Muscle layer of duodenum (tissue), 2 donors: Measurements from ENCODE around the gene NOC2L.
"Not testable (repeated sequence)": the region's sequence is repeated elsewhere in the genome, so short reads cannot be mapped to it uniquely, and the experiment has no call there.

ENCODE experiments used
- H3K27ac ChIP-seq: one replicate; pipeline ENCODE4 v1.7.0; 2013; ENCODE audit warnings: mild to moderate bottlenecking, low read length
- H3K27me3 ChIP-seq: one replicate; pipeline ENCODE4 v1.7.0; 2013; ENCODE audit warnings: low read depth, mild to moderate bottlenecking, control low read depth, low read length
- H3K36me3 ChIP-seq, 2 donors: one replicate each; pipeline ENCODE4 v1.7.0; 2013; ENCODE audit warnings: low read length in 2 of 2, control low read depth in 1 of 2, mild to moderate bottlenecking in 1 of 2; ENCODE audit not compliant: insufficient read depth in 2 of 2, control insufficient read depth in 1 of 2
- H3K4me1 ChIP-seq, 2 donors: one replicate each; pipeline ENCODE4 v1.7.0; 2013; ENCODE audit warnings: low read length in 2 of 2, mild to moderate bottlenecking in 2 of 2, control low read depth in 1 of 2, moderate library complexity in 1 of 2; ENCODE audit not compliant: insufficient read depth in 2 of 2, control insufficient read depth in 1 of 2
- H3K4me3 ChIP-seq, 2 donors: one replicate each; pipeline ENCODE4 v1.7.0; 2013; ENCODE audit warnings: low read length in 2 of 2, low read depth in 1 of 2, mild to moderate bottlenecking in 1 of 2
- H3K9me3 ChIP-seq, 2 donors: one replicate each; pipeline ENCODE4 v1.7.0; 2013; ENCODE audit warnings: low read length in 2 of 2, control low read depth in 1 of 2, mild to moderate bottlenecking in 1 of 2; ENCODE audit not compliant: control insufficient read depth in 1 of 2
- donor health status: healthy.

Gene NOC2L

GRCh38 chr1:998995-999724, 40.1 kb upstream of the NOC2L start:
- peak overlapping the region; percentile 3 to 68 for H3K4me3 ChIP-seq
- H3K36me3 ChIP-seq, result no peaks in the 10 kb centered on the region
- H3K27me3 ChIP-seq, result peaks cover 19% of the 10 kb centered on the region
- peaks cover 0 to 30% of the 10 kb centered on the region in 2 donors for H3K4me1 ChIP-seq
- H3K9me3 ChIP-seq, result no peaks in the 10 kb centered on the region
- H3K27ac ChIP-seq, result no peak overlapping the region

GRCh38 chr1:998745-998994, 39.6 kb upstream of the NOC2L start:
- peaks cover 15% of the 10 kb centered on the region for H3K27me3 ChIP-seq

GRCh38 chr1:997993-998744, 39.1 kb upstream of the NOC2L start:
- Histone ChIP-seq H3K27ac (no peak overlapping the region), H3K4me3 (peak overlapping the region in 1 of 2 donors; percentile 68), H3K27me3 (peaks cover 14% of the 10 kb centered on the region)

More at GRCh38 chr1:998745-998994, 39.6 kb upstream of the NOC2L start:
- Histone ChIP-seq H3K4me3 (peak overlapping the region; percentile 3 to 68), H3K9me3 (no peaks in the 10 kb centered on the region), H3K36me3 (no peaks in the 10 kb centered on the region), H3K4me1 (peaks cover 0 to 30% of the 10 kb centered on the region in 2 donors), H3K27ac (no peak overlapping the region)

GRCh38 chr1:997713-997992, 38.6 kb upstream of the NOC2L start:
- no peaks in the 10 kb centered on the region for H3K36me3 ChIP-seq
- H3K27ac ChIP-seq, result no peak overlapping the region
- peaks cover 0 to 3% of the 10 kb centered on the region in 2 donors for H3K9me3 ChIP-seq
- peaks cover 0 to 30% of the 10 kb centered on the region in 2 donors for H3K4me1 ChIP-seq
- H3K27me3 ChIP-seq, result peaks cover 9% of the 10 kb centered on the region
- H3K4me3 ChIP-seq, result no peak overlapping the region

More at GRCh38 chr1:997993-998744, 39.1 kb upstream of the NOC2L start:
- Histone ChIP-seq H3K36me3 (no peaks in the 10 kb centered on the region), H3K9me3 (no peaks in the 10 kb centered on the region), H3K4me1 (peaks cover 0 to 30% of the 10 kb centered on the region in 2 donors)

GRCh38 chr1:996851-997712, 38.0 kb upstream of the NOC2L start:
- Histone ChIP-seq H3K9me3 (peaks cover 0 to 6% of the 10 kb centered on the region in 2 donors), H3K4me1 (peaks cover 0 to 30% of the 10 kb centered on the region in 2 donors), H3K4me3 (no peak overlapping the region), H3K27ac (no peak overlapping the region), H3K36me3 (no peaks in the 10 kb centered on the region), H3K27me3 (peaks cover 9% of the 10 kb centered on the region)

- H3K4me3 ChIP-seq, result no peak overlapping the region
- peaks cover 0 to 10% of the 10 kb centered on the region in 2 donors for H3K9me3 ChIP-seq
- H3K27me3 ChIP-seq, result peaks cover 4% of the 10 kb centered on the region
- no peak overlapping the region for H3K27ac ChIP-seq
- peaks cover 0 to 21% of the 10 kb centered on the region in 2 donors for H3K4me1 ChIP-seq
- no peaks in the 10 kb centered on the region for H3K36me3 ChIP-seq
Measured at GRCh38 chr1:995665-996633, 36.9 kb upstream of the NOC2L start.

GRCh38 chr1:994546-994945, 35.5 kb upstream of the NOC2L start:
- peaks cover 0 to 16% of the 10 kb centered on the region in 2 donors for H3K4me1 ChIP-seq
- not testable (repeated sequence) for H3K27me3 ChIP-seq, H3K36me3 ChIP-seq, H3K9me3 ChIP-seq, H3K4me3 ChIP-seq, H3K27ac ChIP-seq

GRCh38 chr1:993379-993995, 34.4 kb upstream of the NOC2L start:
- peaks cover 0 to 10% of the 10 kb centered on the region in 2 donors for H3K9me3 ChIP-seq
- H3K4me3 ChIP-seq, result no peak overlapping the region
- no peaks in the 10 kb centered on the region for H3K36me3 ChIP-seq
- peaks cover 0 to 10% of the 10 kb centered on the region in 2 donors for H3K4me1 ChIP-seq
- H3K27ac ChIP-seq, result no peak overlapping the region
- peaks cover 4% of the 10 kb centered on the region for H3K27me3 ChIP-seq

GRCh38 chr1:992362-992761, 33.3 kb upstream of the NOC2L start:
- peaks cover 4% of the 10 kb centered on the region for H3K27me3 ChIP-seq
- H3K4me3 ChIP-seq, result no peak overlapping the region
- H3K36me3 ChIP-seq, result no peaks in the 10 kb centered on the region
- peaks cover 0 to 10% of the 10 kb centered on the region in 2 donors for H3K9me3 ChIP-seq
- peaks cover 0 to 2% of the 10 kb centered on the region in 2 donors for H3K4me1 ChIP-seq
- H3K27ac ChIP-seq, result no peak overlapping the region

- Histone ChIP-seq H3K9me3 (peaks cover 0 to 10% of the 10 kb centered on the region in 2 donors), H3K4me1 (no peaks in the 10 kb centered on the region), H3K27me3 (peaks cover 1% of the 10 kb centered on the region), H3K27ac (no peak overlapping the region), H3K4me3 (no peak overlapping the region), H3K36me3 (no peaks in the 10 kb centered on the region)
Measured at GRCh38 chr1:991895-992294, 32.8 kb upstream of the NOC2L start.
